ENCODE results near the gene SMTNL1. TPM values are rescaled to one million over a fixed set of nuclear protein-coding genes. Genes with fewer than 3 reads are reported as not detected.

The SMTNL1 gene
- polyA plus RNA-seq, 1 experiment = not detected

GRCh38 chr11:57551941-57552340 lies 14.5 kb downstream of the SMTNL1 start:
- H3K4me3 ChIP-seq (ENCODE audit: low read depth, low read length) = no peak overlapping the region
- ChIA-PET POLR2A (no interaction called here), CTCF (interaction anchor here (0.6 to 1.7 kb wide), 2 partner anchors 16 to 71 kb away, joined by 3 to 6 read pairs; partner anchors contain the start of gene UBE2L6)
- no peak for DNase-seq (ENCODE audit: low read depth)
- no peak for TF ChIP-seq CTCF (IDR thresholded peaks at IDR 0.05; ENCODE audit: insufficient read depth, low read depth, low read length)
- H3K36me3 ChIP-seq (ENCODE audit: control insufficient read depth, insufficient read depth, low read length) = peaks cover 20% of the 10 kb centered on the region
- H3K27me3 ChIP-seq (ENCODE audit: control insufficient read depth, insufficient read depth, low read length) = no peaks in the 10 kb centered on the region

DNA sequence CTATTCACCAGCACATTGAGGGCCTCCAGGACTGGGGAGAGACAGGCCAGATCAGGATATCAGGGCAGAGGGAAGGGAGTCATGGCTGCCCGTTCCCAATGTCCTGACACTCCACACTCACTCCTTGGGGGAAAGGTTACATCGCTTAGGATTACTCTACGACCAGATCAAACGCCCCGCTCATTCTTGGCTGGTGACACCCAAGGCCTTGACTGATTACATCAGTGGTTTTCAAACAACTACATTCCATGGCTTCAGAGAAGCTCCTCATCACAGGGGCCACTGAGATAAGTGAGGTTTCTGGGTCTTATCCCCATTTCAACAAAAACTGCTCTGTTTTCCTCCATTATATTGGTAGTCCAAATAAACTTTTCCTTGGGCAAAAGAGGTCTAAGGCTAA lies 15.1 kb downstream of the SMTNL1 start:
- H3K27me3 ChIP-seq (ENCODE audit: control insufficient read depth, insufficient read depth, low read length) = no peaks in the 10 kb centered on the region
- H3K36me3 ChIP-seq (ENCODE audit: control insufficient read depth, insufficient read depth, low read length) = peaks cover 22% of the 10 kb centered on the region
- no peak overlapping the region for H3K4me3 ChIP-seq (ENCODE audit: low read depth, low read length)
- POLR2A ChIA-PET = no interaction called here
- no peak for DNase-seq (ENCODE audit: low read depth)
- no peak for TF ChIP-seq CTCF (IDR thresholded peaks at IDR 0.05; ENCODE audit: insufficient read depth, low read depth, low read length)
- CTCF ChIA-PET = interaction anchor here (1.7 kb wide), 1 partner anchor 16 kb away, joined by 6 read pairs; the partner anchor contains the start of gene UBE2L6

DNA sequence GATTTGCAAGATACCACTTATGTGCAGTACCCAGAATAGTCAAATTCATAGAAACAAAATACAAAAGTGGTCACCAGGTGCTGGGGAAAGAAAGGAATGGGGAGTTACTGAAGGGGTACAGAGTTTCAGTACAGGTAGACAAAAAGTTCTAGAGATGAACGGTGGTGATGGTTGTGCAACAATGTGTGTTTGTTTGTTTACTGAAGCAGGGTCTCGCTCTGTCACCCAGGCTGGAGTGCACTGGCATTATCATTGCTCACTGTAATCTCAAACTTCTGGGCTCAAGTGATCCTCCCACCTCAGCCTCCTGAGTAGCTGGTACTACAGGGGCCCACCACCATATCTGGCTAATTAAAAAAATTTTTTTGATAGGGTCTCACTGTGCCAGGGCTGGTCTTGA lies 18.0 kb downstream of the SMTNL1 start:
- Histone ChIP-seq H3K4me3 (ENCODE audit: low read depth, low read length) (no peak overlapping the region), H3K36me3 (ENCODE audit: control insufficient read depth, insufficient read depth, low read length) (peaks cover 23% of the 10 kb centered on the region), H3K27me3 (ENCODE audit: control insufficient read depth, insufficient read depth, low read length) (no peaks in the 10 kb centered on the region)
- TF ChIP-seq CTCF (IDR thresholded peaks at IDR 0.05; ENCODE audit: insufficient read depth, low read depth, low read length) = no peak
- POLR2A ChIA-PET = no interaction called here
- no peak for DNase-seq (ENCODE audit: low read depth)
- CTCF ChIA-PET = interaction anchor here (0.9 to 4.4 kb wide), 6 partner anchors 13 to 97 kb away, joined by 3 to 24 read pairs (median 6); partner anchors contain the start of gene UBE2L6

GRCh38 chr11:57556041-57556440 lies 18.6 kb downstream of the SMTNL1 start:
- H3K27me3 ChIP-seq (ENCODE audit: control insufficient read depth, insufficient read depth, low read length) = no peaks in the 10 kb centered on the region
- DNase-seq (ENCODE audit: low read depth) = no peak
- POLR2A ChIA-PET = no interaction called here
- TF ChIP-seq CTCF (IDR thresholded peaks at IDR 0.05; ENCODE audit: insufficient read depth, low read depth, low read length) = no peak
- peaks cover 23% of the 10 kb centered on the region for H3K36me3 ChIP-seq (ENCODE audit: control insufficient read depth, insufficient read depth, low read length)
- no peak overlapping the region for H3K4me3 ChIP-seq (ENCODE audit: low read depth, low read length)
- CTCF ChIA-PET = interaction anchor here (1.3 to 4.4 kb wide), 4 partner anchors 12 to 98 kb away, joined by 3 to 24 read pairs (median 10); partner anchors contain the start of gene UBE2L6

- CTCF ChIA-PET = no interaction called here
- no peak for TF ChIP-seq CTCF (IDR thresholded peaks at IDR 0.05; ENCODE audit: insufficient read depth, low read depth, low read length)
- DNase-seq (ENCODE audit: low read depth) = no peak
- H3K27me3 ChIP-seq (ENCODE audit: control insufficient read depth, insufficient read depth, low read length) = no peaks in the 10 kb centered on the region
- no peak overlapping the region for H3K4me3 ChIP-seq (ENCODE audit: low read depth, low read length)
- peaks cover 11% of the 10 kb centered on the region for H3K36me3 ChIP-seq (ENCODE audit: control insufficient read depth, insufficient read depth, low read length)
- POLR2A ChIA-PET = no interaction called here
Measured at GRCh38 chr11:57560146-57560545, 22.8 kb downstream of the SMTNL1 start.
